Keratinocyte (primary cell): Measurements from ENCODE around the gene JRKL. TPM values are rescaled to one million over a fixed set of nuclear protein-coding genes. Genes with fewer than 3 reads are reported as not detected.

Experiments
- DNase-seq: peaks from one replicate; pipeline ENCODE4 v3.0.0-alpha.2; 2011; ENCODE audit warnings: low read depth, missing footprints, low spot score
- FAIRE-seq: peaks from 2 replicates; lab custom pipeline; 2011; peaks lifted over from hg19 to GRCh38; lab: Jason Lieb, UNC
- H2AFZ ChIP-seq: 2 replicates; pipeline ENCODE4 v1.6.0; 2012; ENCODE audit warnings: low read length, control low read depth, inconsistent platforms; ENCODE audit not compliant: control insufficient read depth
- H3K27ac ChIP-seq: 2 replicates; pipeline ENCODE4 v1.5.1; 2011; ENCODE audit warnings: low read length; ENCODE audit not compliant: control insufficient read depth, insufficient read depth
- H3K27me3 ChIP-seq: 3 replicates; pipeline ENCODE4 v1.6.0; 2011; ENCODE audit warnings: low read length; ENCODE audit not compliant: control insufficient read depth, insufficient read depth; ENCODE audit errors: extremely low read depth
- H3K36me3 ChIP-seq, 2 experiments: 2 replicates in 1 of 2; 3 replicates in 1 of 2; pipeline ENCODE4 v1.5.1; 2011; ENCODE audit warnings: low read length in 2 of 2, mild to moderate bottlenecking in 1 of 2; ENCODE audit not compliant: control insufficient read depth in 2 of 2, insufficient read depth in 2 of 2; ENCODE audit errors: extremely low read depth in 1 of 2
- H3K4me1 ChIP-seq: 3 replicates; pipeline ENCODE4 v1.5.1; 2011; ENCODE audit warnings: low read length; ENCODE audit not compliant: control insufficient read depth, insufficient read depth; ENCODE audit errors: extremely low read depth
- H3K4me2 ChIP-seq: 3 replicates; pipeline ENCODE4 v1.6.0; 2011; ENCODE audit warnings: low read depth, low read length; ENCODE audit not compliant: control insufficient read depth, insufficient read depth; ENCODE audit errors: extremely low read depth
- H3K4me3 ChIP-seq, 3 experiments: fragments of 200-600 bp in 1 of 3; sonication (generic) in 1 of 3; 2 replicates in 2 of 3; 3 replicates in 1 of 3; pipeline ENCODE4 v1.5.1; 2011 to 2016; ENCODE audit warnings: low read length in 3 of 3, mild to moderate bottlenecking in 3 of 3, control low read depth in 2 of 3, inconsistent platforms in 1 of 3, low read depth in 1 of 3, mixed read lengths in 1 of 3, mixed run types in 1 of 3, moderate library complexity in 1 of 3; ENCODE audit not compliant: control insufficient read depth in 2 of 3, insufficient read depth in 2 of 3; ENCODE audit errors: extremely low read depth in 1 of 3
- H3K79me2 ChIP-seq: 2 replicates; pipeline ENCODE4 v1.6.0; 2012; ENCODE audit warnings: low read length; ENCODE audit not compliant: control insufficient read depth, insufficient read depth
- H3K9ac ChIP-seq: 3 replicates; pipeline ENCODE4 v1.6.0; 2011; ENCODE audit warnings: low read length; ENCODE audit not compliant: control insufficient read depth, insufficient read depth; ENCODE audit errors: extremely low read depth
- H3K9me1 ChIP-seq: 3 replicates; pipeline ENCODE4 v1.6.0; 2011; ENCODE audit warnings: low read length; ENCODE audit not compliant: control insufficient read depth, insufficient read depth; ENCODE audit errors: extremely low read depth
- H3K9me3 ChIP-seq: 2 replicates; pipeline ENCODE4 v1.5.1; 2012; ENCODE audit warnings: low read depth, low read length; ENCODE audit not compliant: control insufficient read depth
- H4K20me1 ChIP-seq: 3 replicates; pipeline ENCODE4 v1.6.0; 2011; ENCODE audit warnings: low read length; ENCODE audit not compliant: control insufficient read depth, insufficient read depth; ENCODE audit errors: extremely low read depth
- CTCF ChIP-seq, 3 experiments: IDR thresholded peaks in 1 of 3; conservative IDR thresholded peaks in 1 of 3; optimal IDR thresholded peaks in 1 of 3; 2 replicates in 2 of 3; 3 replicates in 1 of 3; pipeline versions ENCODE3 to v1.5.1; 2011; ENCODE audit warnings: low read length in 3 of 3, mild to moderate bottlenecking in 3 of 3, moderate library complexity in 2 of 3, control low read depth in 1 of 3, inconsistent platforms in 1 of 3; ENCODE audit not compliant: insufficient read depth in 2 of 3; ENCODE audit errors: extremely low read depth in 1 of 3
- EZH2 ChIP-seq: IDR thresholded peaks from one replicate; pipeline ENCODE4 v1.6.1; 2012; ENCODE audit warnings: inconsistent platforms, mild to moderate bottlenecking, low read length, moderate library complexity
- dilution Hi-C: fragments of 300-500 bp; cut with MboI; formaldehyde crosslinking; loops from one replicate; pipeline ENCODE4 v1.7.0; 2020; ENCODE audit warnings: low sequenced_read_pairs; ENCODE audit not compliant: extremely low pct_ligation_motif_present
- polyA plus RNA-seq, 5 experiments: library from polyadenylated mRNA; depleted of rRNA in 3 of 5; stranded (reverse) in 3 of 5; stranded (forward) in 1 of 5; unstranded in 1 of 5; fragments of >200 nt; gene quantifications; 1 replicate in 1 of 5; 2 replicates in 3 of 5; 3 replicates in 1 of 5; pipeline versions ENCODE4 v1.2.1 to v1.2.3, GENCODE V29; 2011 to 2012; ENCODE audit warnings: missing spikeins in 2 of 5, low read depth in 1 of 5, low replicate concordance in 1 of 5

JRKL gene
- polyA plus RNA-seq, 1 donor (not counting 4 experiments of a cell fraction or from before 2014, with no cell fraction given) = 6.9 TPM

GRCh38 chr11:96357794-96358193 lies 32.0 kb upstream of the JRKL start:
- Histone ChIP-seq H3K4me1 (no peaks in the 10 kb centered on the region), H3K4me2 (no peak overlapping the region), H3K36me3 (peaks cover 0 to 5% of the 10 kb centered on the region in 2 experiments), H3K79me2 (no peaks in the 10 kb centered on the region), H3K27me3 (no peaks in the 10 kb centered on the region), H4K20me1 (no peaks in the 10 kb centered on the region), H3K9me1 (no peaks in the 10 kb centered on the region), H2AFZ (no peak overlapping the region), H3K4me3 (no peak overlapping the region), H3K9ac (no peak overlapping the region), H3K9me3 (no peaks in the 10 kb centered on the region), H3K27ac (no peak overlapping the region)
- FAIRE-seq = no peak
- TF ChIP-seq CTCF (optimal IDR thresholded peaks at IDR 0.05 in 1 of 3, IDR thresholded peaks at IDR 0.05 in 1 of 3, conservative IDR thresholded peaks at IDR 0.05 in 1 of 3; ENCODE audit: extremely low read depth in 1 of 3, insufficient read depth in 2 of 3, low read length in 3 of 3) (no peak), EZH2 (no peak)
- no peak for DNase-seq
- dilution Hi-C loops = no loop called here

- Histone ChIP-seq H3K9me3 (no peaks in the 10 kb centered on the region), H3K9me1 (no peaks in the 10 kb centered on the region), H3K4me3 (no peak overlapping the region), H3K4me2 (no peak overlapping the region), H3K27ac (no peak overlapping the region), H3K9ac (no peak overlapping the region), H3K79me2 (no peaks in the 10 kb centered on the region), H3K36me3 (peaks cover 0 to 5% of the 10 kb centered on the region in 2 experiments), H3K27me3 (no peaks in the 10 kb centered on the region), H3K4me1 (no peaks in the 10 kb centered on the region), H4K20me1 (no peaks in the 10 kb centered on the region), H2AFZ (no peak overlapping the region)
- dilution Hi-C loops = no loop called here
- DNase-seq (no peak), FAIRE-seq (no peak)
- no peak for TF ChIP-seq CTCF (optimal IDR thresholded peaks at IDR 0.05 in 1 of 3, IDR thresholded peaks at IDR 0.05 in 1 of 3, conservative IDR thresholded peaks at IDR 0.05 in 1 of 3; ENCODE audit: extremely low read depth in 1 of 3, insufficient read depth in 2 of 3, low read length in 3 of 3)
- no peak for TF ChIP-seq EZH2
These were observed 31.5 kb upstream of the JRKL start for GRCh38 chr11:96358321-96358720.
